ENCODE data around the gene VASN.

DNA sequence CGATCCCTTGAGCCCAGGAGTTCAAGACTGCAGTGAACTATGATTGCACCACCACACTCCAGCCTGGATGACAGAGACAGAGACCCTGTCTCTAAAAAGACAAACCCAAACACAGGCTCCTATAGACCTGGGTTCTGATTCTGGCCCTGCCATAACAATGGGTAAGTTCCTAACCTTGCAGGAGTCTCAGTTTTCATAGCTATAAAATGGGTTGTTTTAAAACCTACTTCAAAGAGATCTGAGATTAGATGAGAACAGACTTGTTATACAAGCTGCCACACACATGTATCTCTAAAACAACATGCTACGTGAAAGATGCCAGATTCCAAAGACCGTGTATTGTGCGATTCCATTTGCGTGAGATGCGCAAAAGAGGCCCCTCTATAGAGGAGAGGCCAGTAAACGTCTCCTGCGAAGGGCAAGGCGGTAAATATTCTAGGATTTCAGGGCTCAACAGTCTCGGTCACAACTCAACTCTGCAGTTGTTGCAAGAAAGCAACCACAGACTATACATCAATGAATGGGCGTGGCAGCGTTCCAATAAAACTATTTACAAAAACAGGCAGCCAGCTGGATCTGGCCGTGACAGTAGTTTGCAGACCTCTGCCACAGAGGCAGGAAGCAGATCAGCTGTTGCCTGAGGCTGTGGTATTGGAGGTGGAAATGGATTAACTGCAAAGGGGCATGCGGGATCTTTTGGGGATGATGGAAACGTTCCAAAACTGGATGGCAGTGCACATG, 38.9 kb downstream of the VASN start:
- TF ChIP-seq, protein P1, sequence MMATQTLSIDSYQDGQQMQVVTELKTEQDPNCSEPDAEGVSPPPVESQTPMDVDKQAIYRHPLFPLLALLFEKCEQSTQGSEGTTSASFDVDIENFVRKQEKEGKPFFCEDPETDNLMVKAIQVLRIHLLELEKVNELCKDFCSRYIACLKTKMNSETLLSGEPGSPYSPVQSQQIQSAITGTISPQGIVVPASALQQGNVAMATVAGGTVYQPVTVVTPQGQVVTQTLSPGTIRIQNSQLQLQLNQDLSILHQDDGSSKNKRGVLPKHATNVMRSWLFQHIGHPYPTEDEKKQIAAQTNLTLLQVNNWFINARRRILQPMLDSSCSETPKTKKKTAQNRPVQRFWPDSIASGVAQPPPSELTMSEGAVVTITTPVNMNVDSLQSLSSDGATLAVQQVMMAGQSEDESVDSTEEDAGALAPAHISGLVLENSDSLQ (IDR thresholded peaks at IDR 0.05): no peak
- TF ChIP-seq FOXA1 (IDR thresholded peaks at IDR 0.05) (no peak), ZNF384 (IDR thresholded peaks at IDR 0.05) (no peak), SP1 (IDR thresholded peaks at IDR 0.05) (no peak), FOXM1 (IDR thresholded peaks at IDR 0.05; ENCODE audit: borderline replicate concordance) (no peak), SUZ12 (IDR thresholded peaks at IDR 0.05) (no peak)
